B cell (primary cell): Measurements from ENCODE around the gene BDH1.

Experiments
- EZH2 ChIP-seq: IDR thresholded peaks from 2 replicates; pipeline ENCODE4 v1.6.1; 2012; ENCODE audit warnings: borderline replicate concordance, low read depth, mild to moderate bottlenecking, moderate library complexity, low read length; ENCODE audit not compliant: insufficient read depth, poor library complexity, severe bottlenecking
- TF ChIP-seq, protein P1 (sequence below): fragments of 200-600 bp; IDR thresholded peaks from one replicate; pipeline ENCODE4 v1.8.0; 2022; ENCODE audit warnings: antibody characterized with exemption, mild to moderate bottlenecking

DNA sequence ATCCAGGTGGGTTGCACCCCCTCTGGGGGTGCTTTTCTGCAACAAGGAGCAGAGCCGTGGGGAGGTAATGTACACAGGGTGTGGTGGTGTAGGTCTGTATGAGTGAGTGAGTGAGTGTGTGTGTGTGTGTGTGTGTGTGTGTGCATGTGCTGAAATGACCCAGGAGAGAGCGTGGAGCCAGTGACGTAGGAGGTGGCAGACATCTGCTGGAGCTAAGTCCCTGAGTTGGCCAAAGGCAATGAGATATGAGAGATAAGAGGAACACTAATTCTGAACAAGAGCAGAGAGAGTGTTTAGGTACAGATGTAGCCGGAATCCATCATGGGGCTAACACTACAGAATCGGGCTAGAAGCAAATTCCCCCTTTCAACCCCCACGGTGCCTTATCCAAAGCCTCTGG, 27.6 kb downstream of the BDH1 start:
- TF ChIP-seq, protein P1, sequence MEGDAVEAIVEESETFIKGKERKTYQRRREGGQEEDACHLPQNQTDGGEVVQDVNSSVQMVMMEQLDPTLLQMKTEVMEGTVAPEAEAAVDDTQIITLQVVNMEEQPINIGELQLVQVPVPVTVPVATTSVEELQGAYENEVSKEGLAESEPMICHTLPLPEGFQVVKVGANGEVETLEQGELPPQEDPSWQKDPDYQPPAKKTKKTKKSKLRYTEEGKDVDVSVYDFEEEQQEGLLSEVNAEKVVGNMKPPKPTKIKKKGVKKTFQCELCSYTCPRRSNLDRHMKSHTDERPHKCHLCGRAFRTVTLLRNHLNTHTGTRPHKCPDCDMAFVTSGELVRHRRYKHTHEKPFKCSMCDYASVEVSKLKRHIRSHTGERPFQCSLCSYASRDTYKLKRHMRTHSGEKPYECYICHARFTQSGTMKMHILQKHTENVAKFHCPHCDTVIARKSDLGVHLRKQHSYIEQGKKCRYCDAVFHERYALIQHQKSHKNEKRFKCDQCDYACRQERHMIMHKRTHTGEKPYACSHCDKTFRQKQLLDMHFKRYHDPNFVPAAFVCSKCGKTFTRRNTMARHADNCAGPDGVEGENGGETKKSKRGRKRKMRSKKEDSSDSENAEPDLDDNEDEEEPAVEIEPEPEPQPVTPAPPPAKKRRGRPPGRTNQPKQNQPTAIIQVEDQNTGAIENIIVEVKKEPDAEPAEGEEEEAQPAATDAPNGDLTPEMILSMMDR: no peak
- TF ChIP-seq EZH2: no peak
